A549 treated with DMSO at 1 μM for 4 hours (cell line): ENCODE results near the gene OXCT1. TPM values are rescaled to one million over a fixed set of nuclear protein-coding genes. Genes with fewer than 3 reads are reported as not detected.

Experiments
- total RNA-seq: library from RNA; stranded (reverse); fragments of 200-300 nt; extraction: Qiagen RNA extraction; gene quantifications from 5 replicates; pipeline ENCODE4 v1.2.3, GENCODE V29; 2022; ENCODE audit warnings: low read depth

The OXCT1 gene
- total RNA-seq: 2.5 to 3.8 TPM (median 3.4 TPM) in 5 replicates

DNA sequence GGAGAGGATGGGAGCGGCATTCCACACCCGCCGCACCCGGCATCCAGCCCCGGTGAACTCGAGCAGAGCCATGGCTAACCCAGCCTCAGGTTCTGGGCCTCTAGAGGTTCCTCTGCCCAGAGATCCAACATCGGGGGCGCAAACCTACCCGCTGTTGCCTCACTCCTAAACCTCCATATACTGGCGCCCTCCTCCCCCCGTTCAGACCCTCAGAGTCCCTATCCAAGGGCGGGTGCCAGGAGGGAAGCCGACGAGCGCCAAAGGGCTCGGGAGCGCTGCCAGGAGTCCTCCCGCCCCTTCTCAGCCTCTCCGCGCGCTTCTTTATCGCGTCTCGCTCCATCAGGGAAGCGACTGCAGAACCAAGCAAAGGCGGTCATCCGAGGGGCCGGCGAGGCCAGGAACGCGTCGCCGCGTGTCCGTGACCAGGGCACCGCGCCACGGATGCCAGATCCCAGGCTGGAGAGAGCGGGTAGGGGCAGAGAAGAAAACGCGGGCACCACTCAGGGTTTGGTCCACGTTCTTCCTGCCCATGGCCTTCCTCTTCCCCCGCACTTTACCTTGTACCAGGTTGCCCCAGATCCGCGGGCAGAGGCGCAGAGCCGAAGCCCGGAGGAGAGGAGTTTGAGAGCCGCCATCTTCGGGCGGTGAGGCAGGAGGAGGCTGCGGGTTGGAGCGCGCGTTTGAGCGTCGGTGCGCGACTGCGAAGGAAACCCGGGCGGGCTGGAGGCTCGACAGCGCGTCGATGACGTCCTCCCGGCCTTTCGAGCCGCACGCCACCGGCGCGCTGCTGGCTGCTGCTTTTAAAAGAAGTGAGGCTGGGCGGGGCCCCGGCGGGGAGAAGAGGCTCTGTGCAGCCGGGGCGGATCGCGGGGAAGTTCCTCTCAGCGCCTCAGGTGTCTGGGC lies at the start of gene OXCT1:
TSS of gene OXCT1 (minus strand) at position 702 of the 903 bp plus-strand sequence. CDS start at position 635, 67 bp downstream.

GRCh38 chr5:41903892-41904799 lies 33.9 kb upstream of the OXCT1 start, which contains the start of gene RIMOC1:
Gene RIMOC1 (plus strand): TSS chr5:41904344. CDS start chr5:41904368, 24 bp downstream.

Other genes starting within 250 kb of the OXCT1 start
- 10.7 to 14.8 TPM (median 12.5 TPM) in 5 replicates for gene RIMOC1, start 33.9 kb upstream of the OXCT1 start, total RNA-seq
- 5.9 to 8.2 TPM (median 6.7 TPM) in 5 replicates for gene FBXO4, start 54.9 kb upstream of the OXCT1 start, total RNA-seq